ENCODE results near the gene TGFBR3. TPM values are rescaled to one million over a fixed set of nuclear protein-coding genes. Genes with fewer than 3 reads are reported as not detected.

Gene TGFBR3
- total and polyA plus RNA-seq, 2 of the 13 experiments (the other 11 are each of a cell fraction or from before 2014, with no cell fraction given) = 76.5 to 195 TPM

- no peak for FAIRE-seq
- intact Hi-C loops (cut with micrococcal nuclease; ENCODE audit: unreplicated experiment) (no loop called here), in situ Hi-C loops (cut with HindIII; ENCODE audit: extremely low pct_ligation_motif_present, low pct_unique_long_range_greater_than_20kb) (no loop called here)
- no peak for ATAC-seq
- no peaks in the 10 kb centered on the region for H3K9me3 ChIP-seq (ENCODE audit: low read length)
- 94% methylated on average over 4 of the region's 4 CpGs for WGBS (ENCODE audit: low lambda C conversion rate)
- H3K27me3 ChIP-seq (ENCODE audit: control insufficient read depth in 1 of 2, insufficient read depth in 2 of 2, low read length in 2 of 2) = no peaks in the 10 kb centered on the region
- H3K4me2 ChIP-seq (ENCODE audit: low read depth, low read length) = no peak overlapping the region
- H4K20me1 ChIP-seq (ENCODE audit: insufficient read depth, low read length) = no peaks in the 10 kb centered on the region
- POLR2A ChIA-PET = no interaction called here
- no peaks in the 10 kb centered on the region for H3K4me1 ChIP-seq (ENCODE audit: insufficient read depth, low read length)
- no peak overlapping the region for H3K27ac ChIP-seq (ENCODE audit: extremely low read length, insufficient read depth, low read length)
- no peak overlapping the region for H2AFZ ChIP-seq (ENCODE audit: low read length)
- H3K9ac ChIP-seq (ENCODE audit: insufficient read depth, low read depth, low read length) = no peak overlapping the region
- peaks cover 13 to 26% of the 10 kb centered on the region in 2 experiments; a peak in 4 of 5 replicates for H3K36me3 ChIP-seq (replicated peaks in 1 of 2; ENCODE audit: control insufficient read depth in 1 of 2, insufficient read depth in 2 of 2, low read length in 2 of 2)
- CTCF ChIA-PET (ENCODE audit: low intra/inter-chr PET ratio, low total read pairs) = no interaction called here
- TF ChIP-seq HBP1 (CRISPR knock-in tag; IDR thresholded peaks at IDR 0.05; ENCODE audit: low read depth) (no peak), MLXIP (CRISPR knock-in tag; IDR thresholded peaks at IDR 0.05; ENCODE audit: borderline replicate concordance) (no peak), RBM22 (optimal IDR thresholded peaks at IDR 0.05; ENCODE audit: low read length) (peak; percentile 98), POLR2G (IDR thresholded peaks at IDR 0.05; ENCODE audit: low read depth, low read length) (peak; percentile 56; the same call in 1 of the 2 replicates)
- no peak overlapping the region for H3K4me3 ChIP-seq (replicated peaks in 1 of 3; ENCODE audit: insufficient read depth in 1 of 3, low read depth in 2 of 3, low read length in 3 of 3)
- H3K79me2 ChIP-seq (ENCODE audit: insufficient read depth, low read length) = no peaks in the 10 kb centered on the region
- no peak for DNase-seq (ENCODE audit: low spot score)
- no TSS peak for BruUV-seq (replicated peaks)
Observed at GRCh38 chr1:91679446-91679845, 206.5 kb downstream of the TGFBR3 start.
